HG03558 (cell line): ENCODE results near the gene RHOC.

Experiments used
- ATAC-seq: cut with Tn5 transposase; IDR thresholded peaks from one replicate; pipeline ENCODE4 v1.9.1; 2021; ENCODE audit warnings: moderate number of reproducible peaks; ENCODE audit not compliant: unreplicated experiment; ENCODE audit errors: extremely low read depth

The RHOC gene

GRCh38 chr1:112718691-112719418, 11.9 kb upstream of the RHOC start:
- no peak for ATAC-seq

GRCh38 chr1:112717263-112717873, 10.4 kb upstream of the RHOC start:
- ATAC-seq: no peak

- no peak for ATAC-seq
Measured at GRCh38 chr1:112716133-112716720, 9.3 kb upstream of the RHOC start.

GRCh38 chr1:112715264-112716053, 8.5 kb upstream of the RHOC start, which contains the start of gene PPM1J:
TSS of gene PPM1J (minus strand) at chr1:112715332. CDS start at chr1:112715301, 31 bp downstream.
- ATAC-seq: peak; percentile 64

- no peak for ATAC-seq
Measured at GRCh38 chr1:112714313-112715263, 7.7 kb upstream of the RHOC start.

- ATAC-seq: no peak
Measured at GRCh38 chr1:112713466-112714312, 6.8 kb upstream of the RHOC start.

GRCh38 chr1:112712701-112713128, 5.8 kb upstream of the RHOC start:
- no peak for ATAC-seq

- ATAC-seq: no peak
Measured at GRCh38 chr1:112712191-112712590, 5.3 kb upstream of the RHOC start.

- ATAC-seq: no peak
Measured at GRCh38 chr1:112711670-112712069, 4.7 kb upstream of the RHOC start.

- ATAC-seq: no peak
Measured at GRCh38 chr1:112711041-112711440, 4.1 kb upstream of the RHOC start.

GRCh38 chr1:112710586-112710985, 3.7 kb upstream of the RHOC start:
- no peak for ATAC-seq

- ATAC-seq: no peak
Measured at GRCh38 chr1:112710159-112710558, 3.2 kb upstream of the RHOC start.

- no peak for ATAC-seq
Measured at GRCh38 chr1:112708489-112708888, 1.6 kb upstream of the RHOC start.

- ATAC-seq: no peak
Measured at GRCh38 chr1:112708002-112708448, 1.1 kb upstream of the RHOC start.

GRCh38 chr1:112707221-112708001, 484 bp upstream of the RHOC start:
- ATAC-seq: peak; percentile 15

- peak; percentile 33 for ATAC-seq
Measured at GRCh38 chr1:112704934-112705627, 1.8 kb downstream of the RHOC start.

GRCh38 chr1:112704391-112704933, 2.5 kb downstream of the RHOC start:
- ATAC-seq: no peak
